HCT116 (cell line): Measurements from ENCODE around the gene RNPC3. TPM values are rescaled to one million over a fixed set of nuclear protein-coding genes. Genes with fewer than 3 reads are reported as not detected.

Source experiments
- ATAC-seq: fragments of 200-7000 bp; cut with Tn5 transposase; 2 replicates; pipeline ENCODE4 v1.9.1; 2020; ENCODE audit warnings: mild to moderate bottlenecking, moderate library complexity
- BruUV-seq: library from RNA; stranded (reverse); fragments of 400-500 nt; replicated peaks from 2 replicates; lab custom pipeline; 2021; lab: Mats Ljungman, UMichigan
- CTCF ChIA-PET: fragments of 300-600 bp; sonication (Branson Sonifier 250); formaldehyde crosslinking; loops from one replicate; lab custom pipeline; 2021; ENCODE audit warnings: antibody characterized with exemption; lab: Charles Lee
- POLR2A ChIA-PET: fragments of 300-600, 350-600 bp; sonication (Branson Sonifier 250); formaldehyde crosslinking; loops from one replicate; lab custom pipeline; 2021; ENCODE audit warnings: antibody characterized with exemption; lab: Charles Lee
- RAD21 ChIA-PET, 2 experiments: fragments of 300-600 bp; sonication (Branson Sonifier 250); formaldehyde crosslinking; loops; one replicate each; lab custom pipeline; 2023; ENCODE audit warnings: low total read pairs in 2 of 2; ENCODE audit not compliant: uncharacterized antibody in 2 of 2, unreplicated experiment in 2 of 2, low non-redundant PET in 1 of 2; lab: Charles Lee
- DNase-seq: peaks from one replicate; pipeline ENCODE4 v3.0.0-alpha.2; 2010; ENCODE audit warnings: low read depth, low spot score
- H2AFZ ChIP-seq: fragments of 200-600 bp; shearing (Covaris generic), sonication (generic); 2 replicates; pipeline ENCODE4 v1.6.1; 2017; ENCODE audit warnings: low read depth, mixed run types, mixed read lengths, antibody characterized with exemption, low read length; ENCODE audit not compliant: poor library complexity, severe bottlenecking
- H3K27ac ChIP-seq: 2 replicates; pipeline ENCODE4 v1.5.1; 2012; ENCODE audit warnings: low read depth, low read length
- H3K27me3 ChIP-seq: fragments of 200-600 bp; sonication (generic); 2 replicates; pipeline ENCODE4 v1.6.1; 2016; ENCODE audit warnings: mixed run types, low read length, mixed read lengths; ENCODE audit not compliant: insufficient read depth
- H3K36me3 ChIP-seq, 2 experiments: fragments of 200-500 bp in 1 of 2; fragments of 200-600 bp in 1 of 2; sonication (Bioruptor generic) in 1 of 2; sonication (generic) in 1 of 2; 2 replicates each; pipeline versions ENCODE4 v1.5.1 to v1.6.1; 2014 to 2016; ENCODE audit warnings: low read length in 2 of 2, inconsistent platforms in 1 of 2, mixed read lengths in 1 of 2, mixed run types in 1 of 2; ENCODE audit not compliant: insufficient read depth in 2 of 2, control insufficient read depth in 1 of 2
- H3K4me1 ChIP-seq, 2 experiments: fragments of 200-600 bp in 1 of 2; sonication (generic) in 1 of 2; 2 replicates each; pipeline versions ENCODE4 v1.5.1 to v1.6.1; 2012 to 2017; ENCODE audit warnings: low read length in 2 of 2, inconsistent platforms in 1 of 2, mild to moderate bottlenecking in 1 of 2, mixed read lengths in 1 of 2, mixed run types in 1 of 2, moderate library complexity in 1 of 2; ENCODE audit not compliant: insufficient read depth in 2 of 2, control insufficient read depth in 1 of 2
- H3K4me2 ChIP-seq: fragments of 200-600 bp; sonication (generic); 2 replicates; pipeline ENCODE4 v1.6.1; 2017; ENCODE audit warnings: mixed run types, low read length, mixed read lengths
- H3K4me3 ChIP-seq, 2 experiments: fragments of 200-600 bp in 1 of 2; sonication (generic) in 1 of 2; replicated peaks in 1 of 2; 2 replicates each; pipeline ENCODE4 v1.5.1; 2011 to 2016; ENCODE audit warnings: low read length in 2 of 2, control low read depth in 1 of 2, low read depth in 1 of 2, mild to moderate bottlenecking in 1 of 2, mixed read lengths in 1 of 2, mixed run types in 1 of 2
- H3K79me2 ChIP-seq: fragments of 200-600 bp; sonication (generic); 2 replicates; pipeline ENCODE4 v1.6.1; 2017; ENCODE audit warnings: mild to moderate bottlenecking, mixed run types, low read length, moderate library complexity, mixed read lengths; ENCODE audit not compliant: insufficient read depth
- H3K9ac ChIP-seq: fragments of 200-600 bp; sonication (generic); 2 replicates; pipeline ENCODE4 v1.6.1; 2016; ENCODE audit warnings: low read length, mixed read lengths
- H3K9me2 ChIP-seq: fragments of 200-600 bp; sonication (generic), shearing (Covaris generic); 2 replicates; pipeline ENCODE4 v1.6.1; 2017; ENCODE audit warnings: mixed run types, mild to moderate bottlenecking, moderate library complexity; ENCODE audit not compliant: insufficient read depth
- H3K9me3 ChIP-seq, 2 experiments: fragments of 200-500 bp in 1 of 2; fragments of 200-600 bp in 1 of 2; sonication (Bioruptor generic) in 1 of 2; sonication (generic) in 1 of 2; 2 replicates each; pipeline ENCODE4 v1.6.1; 2014 to 2017; ENCODE audit warnings: low read length in 2 of 2, mixed read lengths in 2 of 2, inconsistent platforms in 1 of 2, low read depth in 1 of 2, mild to moderate bottlenecking in 1 of 2, mixed run types in 1 of 2, moderate library complexity in 1 of 2; ENCODE audit not compliant: control insufficient read depth in 1 of 2, insufficient read depth in 1 of 2
- H4K20me1 ChIP-seq: fragments of 200-600 bp; sonication (generic), shearing (Covaris generic); 2 replicates; pipeline ENCODE4 v1.6.1; 2017; ENCODE audit warnings: mixed run types, mild to moderate bottlenecking, moderate library complexity; ENCODE audit not compliant: insufficient read depth
- CEBPB ChIP-seq: IDR thresholded peaks from 2 replicates; pipeline ENCODE4 v1.6.1; 2012; ENCODE audit warnings: low read depth
- EZH2phosphoT487 ChIP-seq: fragments of 200-600 bp; IDR thresholded peaks from 2 replicates; pipeline ENCODE4 v1.6.1; 2018; ENCODE audit warnings: antibody characterized with exemption, borderline replicate concordance
- FOSL1 ChIP-seq: IDR thresholded peaks from 2 replicates; pipeline ENCODE4 v1.6.1; 2012; ENCODE audit warnings: low read depth
- JUND ChIP-seq: IDR thresholded peaks from 2 replicates; pipeline ENCODE4 v1.6.1; 2012
- POLR2AphosphoS5 ChIP-seq: IDR thresholded peaks from 2 replicates; pipeline ENCODE4 v1.6.1; 2011; ENCODE audit warnings: mild to moderate bottlenecking, low read depth, low read length, moderate library complexity
- RAD21 ChIP-seq: IDR thresholded peaks from 2 replicates; pipeline ENCODE4 v1.6.1; 2012; ENCODE audit warnings: low read depth, mild to moderate bottlenecking
- SIN3A ChIP-seq: IDR thresholded peaks from 2 replicates; pipeline ENCODE4 v1.6.1; 2012; ENCODE audit warnings: low read depth
- SRF ChIP-seq: IDR thresholded peaks from 2 replicates; pipeline ENCODE4 v1.6.1; 2012; ENCODE audit warnings: low read depth
- YY1 ChIP-seq: IDR thresholded peaks from 2 replicates; pipeline ENCODE4 v1.6.1; 2011; ENCODE audit warnings: low read length, low read depth, moderate library complexity, mild to moderate bottlenecking; ENCODE audit not compliant: insufficient replicate concordance; ENCODE audit errors: extremely low read depth
- intact Hi-C: fragments of 100-400 bp; cut with micrococcal nuclease; formaldehyde crosslinking; loops from 2 replicates; pipeline ENCODE4 v1.10.0; 2022
- total RNA-seq: library from RNA; stranded (reverse); gene quantifications from one replicate; pipeline ENCODE4 v1.2.1, GENCODE V29; 2021; ENCODE audit not compliant: unreplicated experiment
- TF ChIP-seq, protein P1 (sequence below): IDR thresholded peaks from 2 replicates; pipeline ENCODE4 v1.6.1; 2011; ENCODE audit warnings: mild to moderate bottlenecking, low read length, moderate library complexity; ENCODE audit not compliant: insufficient replicate concordance; ENCODE audit errors: extremely low read depth

RNPC3 gene
- total RNA-seq, 1 experiment from 2014 or later, result 11.1 TPM

DNA sequence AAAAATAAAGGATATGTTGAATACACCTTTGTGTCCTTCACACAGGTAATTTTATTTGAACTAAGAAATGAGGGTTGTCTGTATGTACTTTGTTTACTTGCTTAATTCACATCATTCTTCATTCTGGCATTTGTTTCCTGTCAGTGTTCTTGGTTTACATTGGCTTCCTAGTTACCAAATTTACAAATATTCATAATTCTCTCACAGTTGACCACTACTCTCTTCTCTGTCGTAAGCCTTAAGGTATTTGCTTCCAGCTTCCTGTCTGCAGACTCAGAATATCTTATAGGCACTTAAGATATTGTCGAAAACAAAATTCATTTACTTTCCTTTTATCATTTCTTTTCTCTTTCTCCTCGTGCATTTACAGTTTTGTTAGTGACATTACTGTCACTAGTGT lies 15.9 kb downstream of the RNPC3 start:
- H3K4me3 ChIP-seq, result no peak overlapping the region
- no peak overlapping the region for H3K9ac ChIP-seq
- ChIA-PET RAD21 (no interaction called here), CTCF (no interaction called here)
- no peak overlapping the region for H3K4me2 ChIP-seq
- no peaks in the 10 kb centered on the region for H3K79me2 ChIP-seq
- no peak for DNase-seq
- no peaks in the 10 kb centered on the region for H3K9me3 ChIP-seq
- H3K4me1 ChIP-seq, result no peaks in the 10 kb centered on the region
- TF ChIP-seq FOSL1, result no peak
- no peak for TF ChIP-seq CEBPB
- no peak for TF ChIP-seq JUND
- TF ChIP-seq, protein P1, sequence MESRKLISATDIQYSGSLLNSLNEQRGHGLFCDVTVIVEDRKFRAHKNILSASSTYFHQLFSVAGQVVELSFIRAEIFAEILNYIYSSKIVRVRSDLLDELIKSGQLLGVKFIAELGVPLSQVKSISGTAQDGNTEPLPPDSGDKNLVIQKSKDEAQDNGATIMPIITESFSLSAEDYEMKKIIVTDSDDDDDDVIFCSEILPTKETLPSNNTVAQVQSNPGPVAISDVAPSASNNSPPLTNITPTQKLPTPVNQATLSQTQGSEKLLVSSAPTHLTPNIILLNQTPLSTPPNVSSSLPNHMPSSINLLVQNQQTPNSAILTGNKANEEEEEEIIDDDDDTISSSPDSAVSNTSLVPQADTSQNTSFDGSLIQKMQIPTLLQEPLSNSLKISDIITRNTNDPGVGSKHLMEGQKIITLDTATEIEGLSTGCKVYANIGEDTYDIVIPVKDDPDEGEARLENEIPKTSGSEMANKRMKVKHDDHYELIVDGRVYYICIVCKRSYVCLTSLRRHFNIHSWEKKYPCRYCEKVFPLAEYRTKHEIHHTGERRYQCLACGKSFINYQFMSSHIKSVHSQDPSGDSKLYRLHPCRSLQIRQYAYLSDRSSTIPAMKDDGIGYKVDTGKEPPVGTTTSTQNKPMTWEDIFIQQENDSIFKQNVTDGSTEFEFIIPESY, result no peak
- TF ChIP-seq, all 23 proteins: peak for 0
- H4K20me1 ChIP-seq, result no peaks in the 10 kb centered on the region; the same call in 1 of the 2 replicates
- intact Hi-C loops, result no loop called here
- H3K27me3 ChIP-seq, result no peaks in the 10 kb centered on the region
- peaks cover 8 to 70% of the 10 kb centered on the region in 2 experiments; a peak in 3 of 4 replicates for H3K36me3 ChIP-seq
- H3K27ac ChIP-seq, result no peak overlapping the region
- H2AFZ ChIP-seq, result no peak overlapping the region
- POLR2A ChIA-PET, result no interaction called here
- H3K9me2 ChIP-seq, result no peaks in the 10 kb centered on the region
- ATAC-seq, result no peak
- no TSS peak for BruUV-seq

GRCh38 chr1:103546496-103546895 lies 21.0 kb downstream of the RNPC3 start:
- Histone ChIP-seq H2AFZ (no peak overlapping the region), H3K27me3 (no peaks in the 10 kb centered on the region), H3K4me3 (no peak overlapping the region), H3K9me3 (no peaks in the 10 kb centered on the region), H4K20me1 (no peaks in the 10 kb centered on the region; the same call in 1 of the 2 replicates), H3K4me2 (no peak overlapping the region), H3K79me2 (no peaks in the 10 kb centered on the region), H3K36me3 (peaks cover 2 to 34% of the 10 kb centered on the region in 2 experiments; a peak in 2 of 4 replicates), H3K9ac (no peak overlapping the region), H3K4me1 (no peaks in the 10 kb centered on the region), H3K27ac (no peak overlapping the region)
- no peak for ATAC-seq
- ChIA-PET POLR2A (no interaction called here), CTCF (no interaction called here), RAD21 (no interaction called here)
- no TSS peak for BruUV-seq
- intact Hi-C loops, result no loop called here
- TF ChIP-seq SRF, result no peak
- no peak for TF ChIP-seq FOSL1
- TF ChIP-seq CEBPB, result no peak
- TF ChIP-seq POLR2AphosphoS5, result no peak
- TF ChIP-seq RAD21, result no peak
- TF ChIP-seq YY1, result no peak
- no peak for TF ChIP-seq JUND
- no peak for TF ChIP-seq EZH2phosphoT487
- no peak for TF ChIP-seq SIN3A
- TF ChIP-seq, all 23 proteins: peak for 0
- DNase-seq, result no peak
- H3K9me2 ChIP-seq, result no peaks in the 10 kb centered on the region
